Measurements from ENCODE around the gene E4F1. TPM values are rescaled to one million over a fixed set of nuclear protein-coding genes. Genes with fewer than 3 reads are reported as not detected.

Gene E4F1
- total and polyA plus RNA-seq, 2 donors (not counting 3 experiments of a cell fraction or from before 2014, with no cell fraction given) = 28.6 to 32.7 TPM

DNA sequence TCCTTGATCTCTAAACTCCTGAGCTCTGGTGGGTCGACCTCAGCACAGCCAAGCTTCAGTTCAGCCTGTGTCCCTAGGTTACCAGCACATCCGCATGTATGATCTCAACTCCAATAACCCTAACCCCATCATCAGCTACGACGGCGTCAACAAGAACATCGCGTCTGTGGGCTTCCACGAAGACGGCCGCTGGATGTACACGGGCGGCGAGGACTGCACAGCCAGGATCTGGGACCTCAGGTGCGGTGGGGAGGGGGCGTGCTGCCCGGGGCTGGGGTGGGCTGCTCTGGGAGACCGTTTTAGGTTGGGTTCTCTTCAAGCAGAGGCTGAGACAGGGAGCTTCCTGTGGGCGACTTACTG lies 17.0 kb upstream of the E4F1 start:
- intact Hi-C loops (cut with micrococcal nuclease) = no loop called here
- DNase-seq (ENCODE audit: low read depth, low spot score) (no peak), FAIRE-seq (no peak)
- TF ChIP-seq FOS (IDR thresholded peaks at IDR 0.05; ENCODE audit: borderline replicate concordance, insufficient read depth, low read length) (no peak), JUN (IDR thresholded peaks at IDR 0.05; ENCODE audit: borderline replicate concordance, insufficient read depth, insufficient read length, low read depth) (no peak), POLR2AphosphoS5 (IDR thresholded peaks at IDR 0.05; ENCODE audit: insufficient read depth, low read depth, low read length) (no peak), GATA2 (IDR thresholded peaks at IDR 0.05; ENCODE audit: insufficient read depth, insufficient read length, low read depth, low read length) (no peak), MAX (IDR thresholded peaks at IDR 0.05; ENCODE audit: insufficient read depth, insufficient read length) (no peak), EZH2 (IDR thresholded peaks at IDR 0.05; ENCODE audit: borderline replicate concordance, low read depth, low read length, severe bottlenecking) (no peak), MYC (IDR thresholded peaks at IDR 0.05; ENCODE audit: low read depth, low read length) (no peak), POLR2A (IDR thresholded peaks at IDR 0.05; ENCODE audit: low read depth, low read length) (no peak)
- TF ChIP-seq, protein P1, sequence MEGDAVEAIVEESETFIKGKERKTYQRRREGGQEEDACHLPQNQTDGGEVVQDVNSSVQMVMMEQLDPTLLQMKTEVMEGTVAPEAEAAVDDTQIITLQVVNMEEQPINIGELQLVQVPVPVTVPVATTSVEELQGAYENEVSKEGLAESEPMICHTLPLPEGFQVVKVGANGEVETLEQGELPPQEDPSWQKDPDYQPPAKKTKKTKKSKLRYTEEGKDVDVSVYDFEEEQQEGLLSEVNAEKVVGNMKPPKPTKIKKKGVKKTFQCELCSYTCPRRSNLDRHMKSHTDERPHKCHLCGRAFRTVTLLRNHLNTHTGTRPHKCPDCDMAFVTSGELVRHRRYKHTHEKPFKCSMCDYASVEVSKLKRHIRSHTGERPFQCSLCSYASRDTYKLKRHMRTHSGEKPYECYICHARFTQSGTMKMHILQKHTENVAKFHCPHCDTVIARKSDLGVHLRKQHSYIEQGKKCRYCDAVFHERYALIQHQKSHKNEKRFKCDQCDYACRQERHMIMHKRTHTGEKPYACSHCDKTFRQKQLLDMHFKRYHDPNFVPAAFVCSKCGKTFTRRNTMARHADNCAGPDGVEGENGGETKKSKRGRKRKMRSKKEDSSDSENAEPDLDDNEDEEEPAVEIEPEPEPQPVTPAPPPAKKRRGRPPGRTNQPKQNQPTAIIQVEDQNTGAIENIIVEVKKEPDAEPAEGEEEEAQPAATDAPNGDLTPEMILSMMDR (IDR thresholded peaks at IDR 0.05; ENCODE audit: extremely low read depth in 1 of 2, insufficient read depth in 1 of 2, low read depth in 1 of 2, low read length in 2 of 2) = no peak
- H4K20me1 ChIP-seq (replicated peaks; ENCODE audit: control insufficient read depth, extremely low read depth, insufficient read depth, low read length) = no peaks in the 10 kb centered on the region
- peak overlapping the region; percentile 72 for H3K4me2 ChIP-seq (ENCODE audit: insufficient read depth, low read length)
- CTCF ChIA-PET = interaction anchor here (1.0 kb wide), 1 partner anchor 50 kb away, joined by 3 read pairs; no protein-coding TSS in a partner anchor
- H3K27ac ChIP-seq (ENCODE audit: insufficient read depth, low read depth, low read length) = no peak overlapping the region
- H3K9me3 ChIP-seq (replicated peaks; ENCODE audit: control insufficient read depth, insufficient read depth, low read length) = no peaks in the 10 kb centered on the region
- POLR2A ChIA-PET = no interaction called here
- H3K4me1 ChIP-seq (ENCODE audit: control insufficient read depth, extremely low read depth, insufficient read depth, low read length) = peaks cover 10% of the 10 kb centered on the region
- dilution Hi-C loops (cut with MboI; ENCODE audit: extremely low pct_ligation_motif_present, low sequenced_read_pairs) = no loop called here
- peaks cover 0 to 22% of the 10 kb centered on the region in 2 experiments for H3K36me3 ChIP-seq (ENCODE audit: control insufficient read depth in 2 of 2, extremely low read depth in 1 of 2, insufficient read depth in 2 of 2, low read length in 2 of 2)
- peak overlapping the region in 1 of 3 experiments; percentile 91 for H3K4me3 ChIP-seq (replicated peaks in 1 of 3; ENCODE audit: insufficient read depth in 1 of 3, low read depth in 1 of 3, low read length in 3 of 3)
- H2AFZ ChIP-seq (ENCODE audit: low read depth, low read length) = no peak overlapping the region
- no peak overlapping the region for H3K9ac ChIP-seq (replicated peaks; ENCODE audit: extremely low read depth, insufficient read depth, low read length)
- no peaks in the 10 kb centered on the region for H3K9me1 ChIP-seq (replicated peaks; ENCODE audit: control insufficient read depth, extremely low read depth, insufficient read depth, low read length)
- BruUV-seq (replicated peaks) = no TSS peak
- peaks cover 7% of the 10 kb centered on the region for H3K79me2 ChIP-seq (ENCODE audit: control insufficient read depth, insufficient read depth, low read length)
- no peaks in the 10 kb centered on the region for H3K27me3 ChIP-seq (ENCODE audit: control insufficient read depth in 2 of 2, insufficient read depth in 2 of 2, low read length in 2 of 2)

Measured in endothelial cell of umbilical vein (primary cell).